ENCODE data around the gene KRTAP4-4.

- TF ChIP-seq POLR2AphosphoS5 (IDR thresholded peaks at IDR 0.05; ENCODE audit: low read depth, low read length) (no peak), POU2F2 (IDR thresholded peaks at IDR 0.05; ENCODE audit: low read depth, low read length) (no peak), POLR2A (IDR thresholded peaks at IDR 0.05; ENCODE audit: low read depth, low read length) (no peak), SPI1 (IDR thresholded peaks at IDR 0.05; ENCODE audit: low read depth, low read length) (no peak), TAF1 (IDR thresholded peaks at IDR 0.05; ENCODE audit: low read depth, low read length) (no peak)
Observed at GRCh38 chr17:41147531-41148204, 12.9 kb downstream of the KRTAP4-4 start.

All from GM12891 (cell line).